Keratinocyte (primary cell): ENCODE measurements around the gene TCF19. TPM values are rescaled to one million over a fixed set of nuclear protein-coding genes. Genes with fewer than 3 reads are reported as not detected.

Source experiments
- DNase-seq: peaks from one replicate; pipeline ENCODE4 v3.0.0-alpha.2; 2011; ENCODE audit warnings: low read depth, missing footprints, low spot score
- FAIRE-seq: peaks from 2 replicates; lab custom pipeline; 2011; peaks lifted over from hg19 to GRCh38; lab: Jason Lieb, UNC
- H2AFZ ChIP-seq: 2 replicates; pipeline ENCODE4 v1.6.0; 2012; ENCODE audit warnings: low read length, control low read depth, inconsistent platforms; ENCODE audit not compliant: control insufficient read depth
- H3K27ac ChIP-seq: 2 replicates; pipeline ENCODE4 v1.5.1; 2011; ENCODE audit warnings: low read length; ENCODE audit not compliant: control insufficient read depth, insufficient read depth
- H3K27me3 ChIP-seq: 3 replicates; pipeline ENCODE4 v1.6.0; 2011; ENCODE audit warnings: low read length; ENCODE audit not compliant: control insufficient read depth, insufficient read depth; ENCODE audit errors: extremely low read depth
- H3K36me3 ChIP-seq, 2 experiments: 2 replicates in 1 of 2; 3 replicates in 1 of 2; pipeline ENCODE4 v1.5.1; 2011; ENCODE audit warnings: low read length in 2 of 2, mild to moderate bottlenecking in 1 of 2; ENCODE audit not compliant: control insufficient read depth in 2 of 2, insufficient read depth in 2 of 2; ENCODE audit errors: extremely low read depth in 1 of 2
- H3K4me1 ChIP-seq: 3 replicates; pipeline ENCODE4 v1.5.1; 2011; ENCODE audit warnings: low read length; ENCODE audit not compliant: control insufficient read depth, insufficient read depth; ENCODE audit errors: extremely low read depth
- H3K4me2 ChIP-seq: 3 replicates; pipeline ENCODE4 v1.6.0; 2011; ENCODE audit warnings: low read depth, low read length; ENCODE audit not compliant: control insufficient read depth, insufficient read depth; ENCODE audit errors: extremely low read depth
- H3K4me3 ChIP-seq, 3 experiments: fragments of 200-600 bp in 1 of 3; sonication (generic) in 1 of 3; 2 replicates in 2 of 3; 3 replicates in 1 of 3; pipeline ENCODE4 v1.5.1; 2011 to 2016; ENCODE audit warnings: low read length in 3 of 3, mild to moderate bottlenecking in 3 of 3, control low read depth in 2 of 3, inconsistent platforms in 1 of 3, low read depth in 1 of 3, mixed read lengths in 1 of 3, mixed run types in 1 of 3, moderate library complexity in 1 of 3; ENCODE audit not compliant: control insufficient read depth in 2 of 3, insufficient read depth in 2 of 3; ENCODE audit errors: extremely low read depth in 1 of 3
- H3K79me2 ChIP-seq: 2 replicates; pipeline ENCODE4 v1.6.0; 2012; ENCODE audit warnings: low read length; ENCODE audit not compliant: control insufficient read depth, insufficient read depth
- H3K9ac ChIP-seq: 3 replicates; pipeline ENCODE4 v1.6.0; 2011; ENCODE audit warnings: low read length; ENCODE audit not compliant: control insufficient read depth, insufficient read depth; ENCODE audit errors: extremely low read depth
- H3K9me1 ChIP-seq: 3 replicates; pipeline ENCODE4 v1.6.0; 2011; ENCODE audit warnings: low read length; ENCODE audit not compliant: control insufficient read depth, insufficient read depth; ENCODE audit errors: extremely low read depth
- H3K9me3 ChIP-seq: 2 replicates; pipeline ENCODE4 v1.5.1; 2012; ENCODE audit warnings: low read depth, low read length; ENCODE audit not compliant: control insufficient read depth
- H4K20me1 ChIP-seq: 3 replicates; pipeline ENCODE4 v1.6.0; 2011; ENCODE audit warnings: low read length; ENCODE audit not compliant: control insufficient read depth, insufficient read depth; ENCODE audit errors: extremely low read depth
- EZH2 ChIP-seq: IDR thresholded peaks from one replicate; pipeline ENCODE4 v1.6.1; 2012; ENCODE audit warnings: inconsistent platforms, mild to moderate bottlenecking, low read length, moderate library complexity
- dilution Hi-C: fragments of 300-500 bp; cut with MboI; formaldehyde crosslinking; loops from one replicate; pipeline ENCODE4 v1.7.0; 2020; ENCODE audit warnings: low sequenced_read_pairs; ENCODE audit not compliant: extremely low pct_ligation_motif_present
- polyA plus RNA-seq, 5 experiments: library from polyadenylated mRNA; depleted of rRNA in 3 of 5; stranded (reverse) in 3 of 5; stranded (forward) in 1 of 5; unstranded in 1 of 5; fragments of >200 nt; gene quantifications; 1 replicate in 1 of 5; 2 replicates in 3 of 5; 3 replicates in 1 of 5; pipeline versions ENCODE4 v1.2.1 to v1.2.3, GENCODE V29; 2011 to 2012; ENCODE audit warnings: missing spikeins in 2 of 5, low read depth in 1 of 5, low replicate concordance in 1 of 5
- TF ChIP-seq, protein P1 (sequence below), 3 experiments: IDR thresholded peaks in 1 of 3; conservative IDR thresholded peaks in 1 of 3; optimal IDR thresholded peaks in 1 of 3; 2 replicates in 2 of 3; 3 replicates in 1 of 3; pipeline versions ENCODE3 to v1.5.1; 2011; ENCODE audit warnings: low read length in 3 of 3, mild to moderate bottlenecking in 3 of 3, moderate library complexity in 2 of 3, control low read depth in 1 of 3, inconsistent platforms in 1 of 3; ENCODE audit not compliant: insufficient read depth in 2 of 3; ENCODE audit errors: extremely low read depth in 1 of 3

TCF19 gene
- polyA plus RNA-seq, 1 donor (not counting 4 experiments of a cell fraction or from before 2014, with no cell fraction given): 7.4 TPM

DNA sequence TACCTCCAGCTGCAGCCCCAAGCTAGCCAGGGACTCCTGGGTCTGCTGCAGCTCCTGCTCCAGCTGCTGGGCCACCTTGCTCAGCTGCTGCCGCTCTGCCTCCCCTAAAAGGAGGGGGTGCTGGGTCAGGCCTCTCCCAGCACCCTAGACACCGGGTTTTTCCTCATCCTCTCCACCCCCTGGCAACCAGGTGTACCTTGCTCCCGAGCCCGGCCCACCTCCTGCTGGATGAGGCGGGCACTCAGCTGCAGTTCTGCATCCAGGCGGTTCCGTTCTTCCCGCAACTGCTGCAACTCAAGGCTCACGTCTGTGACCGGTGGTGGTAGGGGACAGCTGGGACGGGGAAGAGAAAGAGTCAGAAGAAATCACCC lies 13.4 kb upstream of the TCF19 start:
- no peak overlapping the region for H3K4me3 ChIP-seq
- no peak overlapping the region for H2AFZ ChIP-seq
- FAIRE-seq (no peak), DNase-seq (no peak)
- no peaks in the 10 kb centered on the region for H3K27me3 ChIP-seq
- H3K27ac ChIP-seq: no peak overlapping the region
- H3K9me1 ChIP-seq: no peaks in the 10 kb centered on the region
- no peak overlapping the region for H3K9ac ChIP-seq
- H4K20me1 ChIP-seq: no peaks in the 10 kb centered on the region
- H3K36me3 ChIP-seq: peaks cover 2 to 3% of the 10 kb centered on the region in 2 experiments
- dilution Hi-C loops: no loop called here
- no peak for TF ChIP-seq EZH2
- TF ChIP-seq, protein P1, sequence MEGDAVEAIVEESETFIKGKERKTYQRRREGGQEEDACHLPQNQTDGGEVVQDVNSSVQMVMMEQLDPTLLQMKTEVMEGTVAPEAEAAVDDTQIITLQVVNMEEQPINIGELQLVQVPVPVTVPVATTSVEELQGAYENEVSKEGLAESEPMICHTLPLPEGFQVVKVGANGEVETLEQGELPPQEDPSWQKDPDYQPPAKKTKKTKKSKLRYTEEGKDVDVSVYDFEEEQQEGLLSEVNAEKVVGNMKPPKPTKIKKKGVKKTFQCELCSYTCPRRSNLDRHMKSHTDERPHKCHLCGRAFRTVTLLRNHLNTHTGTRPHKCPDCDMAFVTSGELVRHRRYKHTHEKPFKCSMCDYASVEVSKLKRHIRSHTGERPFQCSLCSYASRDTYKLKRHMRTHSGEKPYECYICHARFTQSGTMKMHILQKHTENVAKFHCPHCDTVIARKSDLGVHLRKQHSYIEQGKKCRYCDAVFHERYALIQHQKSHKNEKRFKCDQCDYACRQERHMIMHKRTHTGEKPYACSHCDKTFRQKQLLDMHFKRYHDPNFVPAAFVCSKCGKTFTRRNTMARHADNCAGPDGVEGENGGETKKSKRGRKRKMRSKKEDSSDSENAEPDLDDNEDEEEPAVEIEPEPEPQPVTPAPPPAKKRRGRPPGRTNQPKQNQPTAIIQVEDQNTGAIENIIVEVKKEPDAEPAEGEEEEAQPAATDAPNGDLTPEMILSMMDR (optimal IDR thresholded peaks at IDR 0.05 in 1 of 3, IDR thresholded peaks at IDR 0.05 in 1 of 3, conservative IDR thresholded peaks at IDR 0.05 in 1 of 3; ENCODE audit: extremely low read depth in 1 of 3, insufficient read depth in 2 of 3, low read length in 3 of 3): no peak
- H3K79me2 ChIP-seq: no peaks in the 10 kb centered on the region
- H3K4me2 ChIP-seq: no peak overlapping the region
- H3K9me3 ChIP-seq: no peaks in the 10 kb centered on the region
- peaks cover 3% of the 10 kb centered on the region for H3K4me1 ChIP-seq

GRCh38 chr6:31145386-31145785 lies 13.0 kb upstream of the TCF19 start:
- H3K4me2 ChIP-seq: no peak overlapping the region
- peaks cover 3% of the 10 kb centered on the region for H3K4me1 ChIP-seq
- dilution Hi-C loops: no loop called here
- no peaks in the 10 kb centered on the region for H3K9me1 ChIP-seq
- no peaks in the 10 kb centered on the region for H3K79me2 ChIP-seq
- no peaks in the 10 kb centered on the region for H4K20me1 ChIP-seq
- TF ChIP-seq, protein P1 (optimal IDR thresholded peaks at IDR 0.05 in 1 of 3, IDR thresholded peaks at IDR 0.05 in 1 of 3, conservative IDR thresholded peaks at IDR 0.05 in 1 of 3; ENCODE audit: extremely low read depth in 1 of 3, insufficient read depth in 2 of 3, low read length in 3 of 3): no peak
- no peak for TF ChIP-seq EZH2
- DNase-seq: no peak
- H3K36me3 ChIP-seq: peaks cover 2 to 3% of the 10 kb centered on the region in 2 experiments
- no peak overlapping the region for H2AFZ ChIP-seq
- H3K9me3 ChIP-seq: no peaks in the 10 kb centered on the region
- H3K27me3 ChIP-seq: no peaks in the 10 kb centered on the region
- no peak overlapping the region for H3K4me3 ChIP-seq
- FAIRE-seq: no peak
- H3K9ac ChIP-seq: no peak overlapping the region
- H3K27ac ChIP-seq: no peak overlapping the region
